NT2/D1 (cell line): ENCODE data around the gene MRPS10.

Source experiments
- SUZ12 ChIP-seq: IDR thresholded peaks from 2 replicates; pipeline ENCODE4 v1.6.1; 2011; ENCODE audit not compliant: insufficient read length, insufficient read depth; ENCODE audit errors: extremely low read depth
- YY1 ChIP-seq: IDR thresholded peaks from 2 replicates; pipeline ENCODE4 v1.6.1; 2011; ENCODE audit not compliant: insufficient read length, insufficient read depth

GRCh38 chr6:42254505-42254904 is 36.8 kb upstream of the MRPS10 start:
- TF ChIP-seq YY1 (no peak), SUZ12 (no peak)
